NCI-H128 (cell line): ENCODE data around the gene VTI1A.

Experiments
- DNase-seq: peaks from one replicate; lab custom pipeline; 2025; ENCODE audit not compliant: unreplicated experiment; lab: John Stamatoyannopoulos, UW

Gene VTI1A

DNA sequence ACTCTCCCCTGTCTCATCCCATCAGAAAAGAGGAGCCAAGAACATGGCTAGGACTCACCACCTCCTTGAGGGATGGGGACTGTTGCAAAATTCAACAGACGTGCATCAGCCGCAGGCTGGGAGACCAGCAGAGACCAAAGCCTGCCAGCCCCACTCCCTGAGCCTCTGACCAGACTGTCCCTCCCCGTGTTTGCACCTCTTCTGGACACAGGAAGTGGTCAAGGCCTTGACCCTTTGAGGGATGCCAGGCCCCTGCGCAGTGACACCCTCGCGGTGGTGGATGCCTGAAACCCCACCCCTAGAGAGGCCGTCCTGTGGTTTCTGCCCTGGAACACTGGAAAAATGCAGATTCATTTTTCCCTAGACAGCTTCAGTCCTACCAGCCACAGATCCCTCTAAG lies 374.6 kb downstream of the VTI1A start:
- no peak for DNase-seq

DNA sequence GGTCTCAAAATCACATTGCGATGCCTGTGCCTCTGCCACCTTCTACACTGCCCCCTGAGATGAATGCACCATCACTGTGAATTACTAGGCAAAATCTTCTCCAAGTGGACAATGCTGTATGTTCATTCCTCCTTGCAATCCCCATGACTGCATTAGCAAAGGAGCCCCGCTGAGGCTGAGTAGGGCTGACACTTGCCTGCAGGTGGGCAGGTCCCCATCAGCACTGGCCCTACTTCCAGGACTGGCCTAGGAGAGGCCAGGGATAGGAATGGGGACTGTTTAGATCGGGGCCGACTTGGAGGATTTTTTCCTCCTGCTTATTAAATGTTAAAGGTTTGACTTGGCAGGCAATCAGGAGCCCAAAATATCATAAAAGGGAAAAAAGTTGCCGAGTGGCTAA lies 376.0 kb downstream of the VTI1A start:
- no peak for DNase-seq

DNA sequence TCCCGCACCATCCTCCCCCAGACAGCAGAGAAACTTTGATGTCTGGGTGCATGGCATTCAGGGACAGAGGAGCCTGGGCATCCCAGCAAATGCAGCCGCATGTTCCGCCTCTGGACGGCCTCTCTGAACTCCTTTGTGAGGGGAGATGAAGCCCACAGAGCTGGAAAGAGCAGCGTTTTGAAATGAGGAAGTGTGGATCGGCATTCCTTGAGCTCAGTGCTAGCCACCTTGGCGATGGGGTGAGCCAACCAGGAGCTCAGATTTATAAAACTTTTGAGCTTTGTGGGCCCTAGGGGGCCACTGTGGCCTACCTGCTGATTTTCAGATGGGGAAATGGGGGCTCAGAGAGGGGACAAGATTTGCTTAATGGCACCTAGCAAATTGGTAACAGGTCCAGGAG lies 376.6 kb downstream of the VTI1A start:
- no peak for DNase-seq

DNA sequence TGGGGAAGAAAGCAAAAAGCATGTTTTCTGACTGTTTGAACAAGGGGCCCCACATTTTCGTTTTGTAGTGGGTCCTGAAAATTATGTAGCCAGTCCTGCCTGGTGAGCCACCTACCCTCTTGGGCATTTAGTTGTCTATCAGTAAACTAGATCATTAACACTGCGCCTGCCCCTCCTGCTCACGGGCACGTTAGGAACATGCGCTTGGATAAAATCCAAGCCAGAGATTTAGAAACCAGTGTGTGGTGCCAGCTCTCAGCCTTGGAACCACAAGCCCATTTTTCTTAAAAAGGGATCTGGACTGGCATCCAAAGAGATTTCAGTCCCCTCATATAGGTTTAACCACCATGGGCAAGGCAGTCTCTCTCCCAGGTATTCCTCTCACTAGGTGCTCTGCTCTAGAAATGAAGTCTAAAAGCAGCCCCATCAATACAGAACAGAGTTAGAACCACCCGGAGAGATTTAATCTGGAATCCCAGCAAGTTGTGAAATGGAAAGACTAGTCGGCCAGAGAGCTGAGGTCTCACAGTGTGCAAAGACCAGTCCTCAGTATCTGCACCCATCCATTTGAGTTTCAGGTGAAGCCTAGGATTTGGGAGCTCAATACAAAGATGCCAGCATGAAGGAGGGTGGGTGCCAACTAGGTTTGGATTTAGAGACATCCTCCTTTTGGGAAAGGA lies 379.1 kb downstream of the VTI1A start:
- DNase-seq: no peak

DNA sequence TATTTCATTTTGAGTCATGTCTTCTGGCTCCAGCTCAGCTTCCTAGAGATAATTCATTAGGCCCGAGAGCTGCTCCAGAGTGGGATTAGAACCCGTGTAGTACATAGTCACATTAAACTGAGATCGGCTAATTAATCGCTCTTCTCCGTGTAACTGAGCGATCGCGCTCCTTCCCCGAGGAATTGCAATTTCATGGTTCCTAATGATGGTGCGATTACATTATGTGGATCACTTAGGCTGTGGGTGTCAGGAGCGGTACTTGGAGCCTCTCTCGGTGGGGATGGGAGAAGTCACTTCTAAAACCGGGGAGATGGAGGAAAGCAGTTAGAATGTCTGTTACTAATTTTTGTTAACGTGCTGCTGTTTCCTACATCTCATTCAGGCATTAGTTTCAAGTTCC lies 380.1 kb downstream of the VTI1A start:
- DNase-seq: no peak

DNA sequence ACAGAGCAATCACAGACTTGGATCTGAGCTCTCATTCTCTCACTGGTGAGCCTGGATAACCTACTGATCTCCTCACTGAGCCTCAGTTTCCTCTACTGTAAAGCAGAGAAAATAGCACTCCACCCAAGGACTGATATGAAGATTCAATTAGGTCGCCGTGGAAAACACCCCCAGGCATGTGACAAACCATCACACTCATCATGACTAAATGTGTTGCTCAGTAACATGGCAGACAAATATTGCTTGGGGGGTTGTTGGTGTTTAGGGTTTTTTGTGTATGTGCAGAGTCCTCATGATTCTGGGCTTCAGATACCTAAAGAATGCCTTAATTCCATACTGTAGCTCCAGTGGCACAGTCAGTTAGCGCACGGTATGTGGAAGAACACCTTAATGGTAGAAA lies 380.9 kb downstream of the VTI1A start:
- no peak for DNase-seq

DNA sequence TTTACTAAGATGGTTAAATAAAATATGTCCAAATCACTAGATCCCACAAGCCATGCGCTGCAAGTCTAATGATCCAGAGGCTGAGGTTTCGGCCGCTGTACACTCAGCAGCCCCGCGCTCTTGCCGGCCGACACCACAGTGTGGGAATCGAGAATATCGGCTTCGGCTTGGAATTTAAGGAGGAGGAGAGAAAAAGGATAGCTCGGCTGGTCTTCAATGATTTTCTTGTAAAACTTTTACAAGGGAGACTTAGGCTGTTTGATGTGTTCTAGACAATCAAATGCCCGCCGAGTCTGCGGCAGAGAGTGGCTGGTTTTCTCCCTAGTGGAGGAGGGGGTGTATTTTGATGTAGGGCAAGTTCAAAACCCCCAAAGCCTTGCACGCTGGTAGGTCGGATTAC lies 384.8 kb downstream of the VTI1A start:
- DNase-seq: no peak

DNA sequence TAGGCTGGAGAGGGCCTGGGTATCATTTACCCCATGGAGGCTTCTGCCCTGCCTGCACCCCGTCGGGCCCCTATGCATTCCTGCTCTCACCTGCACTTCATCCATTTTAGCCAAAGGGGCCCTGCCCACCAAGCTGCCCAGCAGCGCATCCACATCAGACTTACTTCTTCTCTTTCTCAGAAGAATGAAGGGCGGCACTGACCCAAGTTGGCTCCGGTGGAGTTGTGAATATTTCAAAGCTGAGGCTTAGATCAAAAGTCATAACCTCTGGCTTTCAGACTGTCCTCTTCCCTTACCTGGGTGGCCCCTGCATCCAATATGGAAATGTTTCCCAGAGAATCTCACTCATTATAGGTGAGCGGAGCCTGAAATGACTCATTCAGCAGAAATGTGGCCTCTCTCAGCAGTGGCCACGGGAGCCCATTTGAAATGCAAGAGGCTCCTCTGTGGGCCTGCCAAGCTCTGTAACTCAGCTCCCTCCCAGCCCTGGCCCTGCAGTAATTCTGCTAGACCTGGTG lies 385.4 kb downstream of the VTI1A start:
- DNase-seq: no peak

DNA sequence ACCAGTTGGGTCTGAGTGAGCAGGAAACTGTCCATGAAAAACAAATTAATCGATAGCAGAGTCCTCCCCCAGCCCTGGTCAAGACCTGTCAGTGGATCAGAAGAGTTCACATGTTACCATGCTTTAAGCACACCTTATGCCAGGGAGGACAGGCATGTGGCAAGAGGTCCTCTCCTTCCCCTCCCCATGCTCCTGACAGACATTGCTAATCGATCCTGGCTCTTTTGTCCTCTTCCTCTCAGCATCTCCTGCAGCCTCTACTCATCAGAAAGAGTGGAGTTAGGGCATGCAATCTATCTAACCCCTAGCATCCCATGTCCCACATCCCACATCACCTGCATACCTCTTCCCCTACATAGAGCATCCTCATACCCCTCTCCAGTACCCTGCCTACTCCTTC lies 385.9 kb downstream of the VTI1A start:
- DNase-seq: no peak

DNA sequence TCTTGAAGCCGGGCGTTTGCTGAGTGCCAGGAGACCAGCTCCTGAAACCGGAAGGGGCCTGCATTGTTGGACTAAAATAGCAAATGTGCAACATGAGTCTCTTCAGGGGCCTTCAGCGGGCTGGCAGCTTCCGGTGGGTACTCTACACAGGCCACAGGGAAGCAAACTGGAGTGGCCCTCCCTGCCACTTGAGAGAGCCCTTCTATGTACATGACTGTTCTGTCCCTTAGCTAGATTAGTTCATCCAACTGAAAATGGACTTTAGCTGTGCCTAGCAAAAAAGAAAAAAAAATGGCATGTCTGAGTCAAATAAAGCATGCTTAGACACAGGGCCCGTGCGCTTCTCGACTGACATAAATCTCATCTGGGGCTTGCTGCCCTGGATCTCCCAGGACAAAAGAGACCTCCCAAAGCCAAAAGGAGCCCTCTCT lies 387.8 kb downstream of the VTI1A start:
- DNase-seq: no peak

DNA sequence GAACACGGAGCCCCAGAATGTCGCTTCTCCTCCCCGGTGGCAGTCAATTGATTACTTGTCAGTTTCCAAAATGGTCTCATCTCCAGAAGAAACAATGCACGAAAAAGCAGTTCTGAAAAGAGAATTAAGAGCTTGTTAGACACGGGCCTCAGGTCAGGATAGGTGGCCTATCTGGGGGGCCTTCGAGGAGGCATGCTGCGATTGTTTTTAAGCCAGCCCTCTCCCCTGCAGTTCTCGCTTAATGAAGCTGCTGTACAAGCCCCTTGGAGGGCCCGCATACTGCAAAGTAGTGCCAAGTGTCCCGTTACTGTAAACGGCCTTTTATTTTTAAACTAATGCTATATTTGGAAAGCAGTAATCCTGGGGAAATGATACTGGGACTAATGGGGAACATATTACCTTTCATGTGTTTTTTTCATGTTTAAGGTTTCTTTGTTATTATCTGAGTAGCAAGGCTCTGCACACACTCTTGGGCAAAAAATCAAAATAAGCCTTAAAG lies 388.3 kb downstream of the VTI1A start:
- DNase-seq: no peak

DNA sequence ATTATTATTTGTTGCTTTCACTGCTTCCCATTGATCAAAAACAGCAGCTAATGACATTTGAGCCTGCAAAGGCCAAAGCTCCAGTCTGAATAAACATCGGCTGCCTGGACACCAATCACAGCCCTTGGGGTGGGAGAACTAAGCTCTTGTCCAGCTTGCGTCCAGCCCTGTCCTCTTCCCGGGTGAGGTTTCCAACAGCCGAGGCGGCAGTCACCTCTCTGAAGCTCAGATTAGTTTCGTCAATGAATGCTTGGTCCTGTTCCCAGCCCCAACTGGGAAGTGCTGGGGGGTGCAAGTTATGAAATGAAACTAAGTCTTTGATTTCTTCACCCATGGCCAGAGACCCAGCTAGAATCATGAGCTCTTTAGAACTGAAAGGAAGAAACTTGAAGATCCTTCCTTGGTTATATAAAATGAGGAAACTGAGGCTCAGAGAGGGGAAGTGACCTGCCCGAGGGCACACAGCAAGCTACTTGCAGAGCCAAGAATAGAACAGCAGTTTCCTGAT lies 389.0 kb downstream of the VTI1A start:
- no peak for DNase-seq

DNA sequence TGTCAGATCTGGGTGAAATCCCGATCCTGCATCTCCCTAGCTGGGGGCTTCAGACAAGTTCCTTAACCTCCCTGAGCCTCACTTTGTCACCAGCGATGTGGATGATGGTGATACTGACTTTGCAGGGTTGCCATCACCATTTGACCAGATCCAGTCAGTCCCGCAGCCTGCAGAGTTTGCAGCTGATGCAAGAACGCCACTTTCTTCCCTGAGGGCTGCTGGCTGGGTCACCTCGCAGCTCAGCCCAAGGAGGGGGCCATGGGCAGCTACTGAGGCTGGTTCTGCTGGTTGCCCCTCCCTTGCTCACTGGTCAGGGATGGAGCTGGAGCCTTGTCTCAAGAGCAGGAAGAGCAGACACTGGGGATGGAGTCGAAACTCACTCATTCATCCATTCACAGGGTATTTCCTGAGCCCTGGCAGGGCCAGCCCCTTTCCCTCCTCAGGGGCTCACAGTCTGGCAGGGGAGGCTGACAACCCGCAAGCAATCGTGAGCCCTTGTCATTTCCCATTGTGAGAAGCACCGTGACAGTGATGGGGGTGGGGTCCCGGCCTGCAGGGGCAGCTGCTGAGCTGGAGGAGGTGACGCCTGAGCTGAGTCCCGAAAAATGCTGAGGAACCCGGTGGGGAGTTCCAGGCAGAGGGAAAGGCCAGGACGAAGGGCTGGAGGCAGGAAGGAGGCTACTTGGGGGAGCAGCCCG lies 391.9 kb downstream of the VTI1A start:
- no peak for DNase-seq

DNA sequence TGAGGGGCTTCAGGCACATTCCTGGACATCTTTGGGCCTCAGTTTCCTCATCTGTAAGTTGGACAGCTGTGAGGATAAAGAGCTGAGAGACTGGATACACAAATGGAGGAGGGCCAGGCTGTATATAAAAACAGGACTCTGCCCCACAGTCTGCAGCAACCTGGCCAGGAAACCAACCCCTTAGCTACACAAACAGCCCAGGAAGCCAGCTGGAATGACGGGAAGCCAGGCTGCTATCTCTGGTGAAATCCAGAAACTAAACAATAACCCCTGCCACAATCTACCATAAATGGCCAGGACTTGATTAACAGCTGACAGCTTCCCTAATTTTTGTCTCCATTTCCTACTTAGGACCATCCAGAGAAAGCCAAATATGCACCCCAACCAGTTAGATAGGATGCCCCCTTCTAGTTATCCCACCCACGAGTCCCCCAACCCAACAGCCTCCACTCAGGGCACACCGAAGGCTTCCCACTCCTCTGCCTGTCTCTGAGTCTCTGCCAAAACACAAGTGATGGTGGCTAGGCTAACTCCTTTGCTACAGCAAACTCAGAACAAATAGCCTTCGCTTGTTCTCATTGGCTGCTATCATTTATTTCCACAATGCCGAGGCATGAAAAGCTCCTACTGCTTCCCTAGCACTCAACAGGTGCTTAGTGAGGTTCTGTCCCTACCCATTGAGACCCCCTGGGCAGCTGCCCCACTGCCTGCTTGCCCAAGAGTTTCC lies 393.1 kb downstream of the VTI1A start:
- no peak for DNase-seq

DNA sequence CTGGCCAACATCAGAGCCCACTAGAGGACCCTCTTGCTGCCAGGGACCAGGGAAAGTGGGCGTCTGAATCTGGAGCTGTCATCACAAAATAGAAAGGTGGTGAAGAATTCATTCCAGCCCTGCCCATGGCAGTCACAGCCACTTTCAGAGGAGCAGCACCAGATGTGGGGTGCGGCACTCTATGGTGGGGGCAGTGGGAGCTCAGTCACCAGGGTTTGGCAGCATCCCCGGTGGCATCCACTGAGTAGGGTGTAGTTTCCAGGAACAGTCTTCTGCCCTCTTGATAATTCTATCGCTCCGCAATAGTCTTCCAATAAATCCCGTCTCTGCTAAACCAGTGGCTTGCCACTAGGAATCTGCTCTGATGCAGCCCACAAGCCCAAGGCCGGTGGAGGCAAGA lies 394.5 kb downstream of the VTI1A start:
- DNase-seq: no peak

DNA sequence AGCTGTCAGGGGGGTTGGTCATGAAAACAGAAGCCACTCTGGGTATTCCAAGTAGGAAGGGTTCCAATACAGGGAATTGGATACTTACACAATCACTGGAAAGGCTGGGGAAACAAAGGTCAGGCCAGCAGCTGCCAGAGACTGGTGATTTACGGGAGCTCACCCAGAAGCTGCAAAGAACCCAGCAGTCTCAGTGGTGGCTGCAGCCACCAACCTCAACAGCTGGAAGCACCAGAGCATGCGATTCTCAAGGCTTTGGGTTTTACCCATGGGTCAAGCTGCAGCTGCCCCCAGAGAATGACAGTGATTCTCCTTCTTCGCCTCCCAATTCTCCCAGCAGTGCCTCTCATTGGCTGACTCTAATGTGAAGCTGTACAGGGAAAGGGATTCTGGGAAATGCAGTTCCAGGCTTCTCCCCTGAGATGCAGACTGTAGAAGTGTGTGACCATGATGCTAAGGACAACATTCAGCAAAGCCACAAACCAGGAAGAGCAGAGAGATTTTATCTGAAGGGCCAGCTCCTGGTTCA lies 395.9 kb downstream of the VTI1A start:
- no peak for DNase-seq

DNA sequence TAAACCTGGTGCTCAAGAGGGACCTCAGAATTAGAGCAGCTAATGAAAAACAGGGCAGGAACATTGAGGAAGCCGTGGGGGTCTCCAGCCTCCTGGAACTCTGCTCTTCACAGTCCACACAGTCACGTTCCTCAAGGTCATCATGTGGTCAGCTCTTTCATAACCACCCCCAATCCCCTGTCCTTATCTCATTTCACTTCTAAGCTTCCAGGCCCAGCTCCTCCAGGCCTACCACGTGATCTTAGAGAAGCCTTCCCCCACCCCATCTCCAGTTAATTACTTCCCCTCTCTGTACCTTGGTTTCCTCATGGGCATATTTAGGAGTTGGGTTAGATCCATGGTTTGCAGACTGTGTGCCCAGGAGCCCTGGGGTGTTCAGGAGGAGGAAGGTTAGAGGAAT lies 396.6 kb downstream of the VTI1A start:
- DNase-seq: no peak

DNA sequence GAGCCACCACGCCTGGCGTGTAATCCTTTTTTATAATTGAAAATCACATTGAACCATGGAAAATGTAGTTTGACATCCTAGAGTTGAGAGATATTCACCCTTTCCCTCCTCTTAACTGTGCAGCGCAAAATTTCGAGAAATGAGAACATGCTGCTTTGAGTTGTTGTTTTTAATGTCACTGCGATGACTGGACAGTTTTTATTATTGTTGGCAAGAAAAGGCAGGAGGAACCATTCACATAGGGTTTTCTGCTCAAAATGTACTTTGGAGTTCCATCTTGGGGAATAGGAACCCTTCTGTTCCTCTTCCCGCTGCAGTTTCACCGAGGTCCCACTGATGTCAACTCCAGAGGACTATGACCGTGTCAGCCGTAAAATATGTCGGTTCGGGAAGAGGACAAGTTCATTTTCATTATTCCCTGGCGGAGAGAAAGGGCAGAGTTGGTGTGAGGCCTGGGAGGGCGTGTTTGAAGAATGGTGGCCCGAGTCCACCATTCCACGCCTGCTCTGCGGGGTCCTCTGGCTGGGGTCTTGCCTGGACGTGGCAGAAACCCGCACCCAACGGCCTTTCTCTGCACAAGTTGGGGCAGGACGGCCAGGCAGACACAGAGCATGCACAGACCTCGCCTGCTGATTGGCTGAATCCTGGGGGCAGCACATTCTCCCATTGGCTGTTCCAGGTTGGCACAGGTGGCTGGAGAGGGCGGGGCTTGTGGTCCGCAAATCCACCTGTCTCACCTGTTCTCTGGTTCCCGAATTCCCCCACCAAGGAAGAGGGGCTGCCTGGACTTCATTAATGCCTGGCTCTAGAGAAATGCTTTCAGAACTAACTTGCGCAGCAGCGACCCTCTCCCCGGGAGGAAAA lies 397.9 kb downstream of the VTI1A start:
- no peak for DNase-seq

DNA sequence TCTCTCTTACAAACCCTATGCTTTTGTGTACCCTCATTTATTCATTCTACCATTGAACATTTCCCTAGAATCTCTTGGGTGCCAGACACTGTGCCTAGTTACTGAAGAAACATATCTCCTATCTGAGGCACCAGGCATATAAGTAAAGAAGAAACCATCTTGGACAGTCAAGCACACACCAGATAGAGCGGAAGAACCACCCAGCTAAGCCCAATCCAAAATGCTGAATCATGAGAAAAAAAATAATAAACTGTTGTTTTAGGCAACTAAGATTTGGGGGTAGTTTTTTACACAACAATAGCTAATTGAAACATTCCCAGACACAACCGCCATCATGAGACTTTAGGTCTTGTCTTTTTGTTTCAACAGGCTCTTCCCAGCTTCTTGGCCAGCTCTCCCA lies 400.8 kb downstream of the VTI1A start:
- no peak for DNase-seq

DNA sequence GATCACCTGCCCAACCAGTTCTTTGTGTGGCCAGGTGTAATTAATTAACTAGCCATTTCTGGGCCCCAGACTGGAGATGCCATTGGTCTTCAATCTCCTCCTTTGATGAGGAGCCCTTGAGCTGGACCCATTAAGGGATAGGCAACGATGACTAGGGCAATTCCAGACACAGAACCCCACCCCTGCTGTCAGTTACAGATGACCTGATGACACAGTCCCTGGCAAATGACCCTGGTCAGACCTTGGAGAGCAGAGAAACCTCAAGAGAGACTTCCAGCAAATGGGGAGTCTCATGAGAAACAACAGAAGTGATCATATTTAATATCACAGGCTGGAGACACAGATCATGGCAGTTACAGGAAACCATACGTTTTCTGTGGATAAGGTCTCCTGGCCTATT lies 401.2 kb downstream of the VTI1A start:
- no peak for DNase-seq
